SK-N-SH treated with all-trans-retinoic acid at 6 μM for 48 hours (cell line): Measurements from ENCODE around the gene RNASE8.

Experiments used
- ATAC-seq: fragments of 200-7000 bp; cut with Tn5 transposase; 3 replicates; pipeline ENCODE4 v1.9.1; 2020; ENCODE audit warnings: mild to moderate bottlenecking, moderate library complexity
- ARNTL ChIP-seq: fragments of 450-650 bp; formaldehyde crosslinking; IDR thresholded peaks from 2 replicates; pipeline ENCODE4 v1.5.0; 2020; ENCODE audit warnings: low read depth, mild to moderate bottlenecking, moderate library complexity, borderline replicate concordance
- BACH2 ChIP-seq: fragments of 250-450 bp; sonication (Bioruptor Pico); IDR thresholded peaks from 2 replicates; pipeline ENCODE4 v1.9.0; 2021; ENCODE audit warnings: mild to moderate bottlenecking, borderline replicate concordance
- CSDC2 ChIP-seq: fragments of 250-450 bp; sonication (Bioruptor Pico); IDR thresholded peaks from 2 replicates; pipeline ENCODE4 v1.5.0; 2020; ENCODE audit warnings: mild to moderate bottlenecking, moderate library complexity
- ESRRG ChIP-seq: fragments of 250-450 bp; sonication (Bioruptor Pico); IDR thresholded peaks from 2 replicates; pipeline ENCODE4 v1.6.1; 2021; ENCODE audit warnings: mild to moderate bottlenecking
- GLIS3 ChIP-seq: fragments of 250-450 bp; sonication (Bioruptor Pico); IDR thresholded peaks from 2 replicates; pipeline ENCODE4 v1.5.0; 2020; ENCODE audit warnings: mild to moderate bottlenecking, moderate library complexity
- ISL1 ChIP-seq: fragments of 250-450 bp; sonication (Bioruptor Pico); IDR thresholded peaks from 2 replicates; pipeline ENCODE4 v2.1.2; 2022; ENCODE audit warnings: mild to moderate bottlenecking, moderate library complexity
- OSR1 ChIP-seq: fragments of 250-450 bp; sonication (Bioruptor Pico); IDR thresholded peaks from 2 replicates; pipeline ENCODE4 v1.8.0; 2022; ENCODE audit warnings: moderate library complexity, mild to moderate bottlenecking, inconsistent platforms
- RARB ChIP-seq: fragments of 250-450 bp; sonication (Bioruptor Pico); IDR thresholded peaks from 2 replicates; pipeline ENCODE4 v1.8.0; 2021; ENCODE audit warnings: mild to moderate bottlenecking, moderate library complexity
- SNAI2 ChIP-seq: fragments of 250-450 bp; sonication (Bioruptor Pico); IDR thresholded peaks from 2 replicates; pipeline ENCODE4 v1.5.0; 2020; ENCODE audit warnings: mild to moderate bottlenecking, moderate library complexity
- TCF4 ChIP-seq: fragments of 250-450 bp; sonication (Bioruptor Pico); IDR thresholded peaks from 2 replicates; pipeline ENCODE4 v1.8.0; 2021; ENCODE audit warnings: mild to moderate bottlenecking, moderate library complexity, borderline replicate concordance
- TOX ChIP-seq: fragments of 250-450 bp; sonication (Bioruptor Pico); IDR thresholded peaks from 2 replicates; pipeline ENCODE4 v1.8.0; 2021; ENCODE audit warnings: mild to moderate bottlenecking, moderate library complexity, borderline replicate concordance
- ZC3H10 ChIP-seq: fragments of 250-450 bp; sonication (Bioruptor Pico); IDR thresholded peaks from 2 replicates; pipeline ENCODE4 v1.5.1; 2021; ENCODE audit warnings: mild to moderate bottlenecking, moderate library complexity
- ZFP30 ChIP-seq: fragments of 450-650 bp; formaldehyde crosslinking; IDR thresholded peaks from 2 replicates; pipeline ENCODE4 v1.5.0; 2022; ENCODE audit warnings: mild to moderate bottlenecking, moderate library complexity
- ZNF70 ChIP-seq: fragments of 450-650 bp; formaldehyde crosslinking; IDR thresholded peaks from 2 replicates; pipeline ENCODE4 v1.5.0; 2020; ENCODE audit warnings: mild to moderate bottlenecking, moderate library complexity
- ZNF8 ChIP-seq: fragments of 450-650 bp; formaldehyde crosslinking; IDR thresholded peaks from 2 replicates; pipeline ENCODE4 v1.5.0; 2020; ENCODE audit warnings: mild to moderate bottlenecking, moderate library complexity
- TF ChIP-seq, protein P1 (sequence below): fragments of 250-450 bp; sonication (Bioruptor Pico); IDR thresholded peaks from 2 replicates; pipeline ENCODE4 v1.8.0; 2020; ENCODE audit warnings: mild to moderate bottlenecking, moderate library complexity, borderline replicate concordance
- TF ChIP-seq, protein P2 (sequence below): fragments of 250-450 bp; sonication (Bioruptor Pico); IDR thresholded peaks from 2 replicates; pipeline ENCODE4 v1.5.1; 2020; ENCODE audit warnings: low read depth, mild to moderate bottlenecking, moderate library complexity
- TF ChIP-seq, protein P3 (sequence below): fragments of 250-450 bp; sonication (Bioruptor Pico); IDR thresholded peaks from 2 replicates; pipeline ENCODE4 v1.5.0; 2020; ENCODE audit warnings: mild to moderate bottlenecking, moderate library complexity
- TF ChIP-seq, protein P4 (sequence below): fragments of 250-450 bp; sonication (Bioruptor Pico); IDR thresholded peaks from 2 replicates; pipeline ENCODE4 v1.8.0; 2021; ENCODE audit warnings: low read depth, mild to moderate bottlenecking, moderate library complexity, borderline replicate concordance

RNASE8 gene

DNA sequence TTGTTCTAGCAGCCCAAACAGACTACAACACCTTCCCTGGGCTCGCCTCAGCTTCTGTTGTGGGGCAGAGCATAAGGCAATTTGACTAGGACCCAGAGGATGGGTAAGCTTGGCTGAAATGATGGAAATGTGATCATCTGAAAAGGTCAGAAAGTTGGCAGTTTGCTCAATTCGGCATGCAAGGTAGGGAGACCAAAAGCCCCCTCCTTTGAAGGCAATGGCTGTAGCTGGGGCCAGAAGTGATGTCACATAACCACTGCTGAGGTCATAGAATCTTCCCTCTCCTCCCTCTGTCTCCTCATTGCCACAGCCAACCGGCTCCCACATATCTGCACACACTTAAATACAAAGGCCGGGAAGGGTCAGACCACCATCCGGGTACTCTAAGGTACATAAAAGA, 27.7 kb upstream of the RNASE8 start, which contains the start of gene TPPP2 (continued):
- TF ChIP-seq ZNF8 (CRISPR knock-in tag) (no peak), ISL1 (CRISPR knock-in tag) (no peak)
- TF ChIP-seq, protein P1, sequence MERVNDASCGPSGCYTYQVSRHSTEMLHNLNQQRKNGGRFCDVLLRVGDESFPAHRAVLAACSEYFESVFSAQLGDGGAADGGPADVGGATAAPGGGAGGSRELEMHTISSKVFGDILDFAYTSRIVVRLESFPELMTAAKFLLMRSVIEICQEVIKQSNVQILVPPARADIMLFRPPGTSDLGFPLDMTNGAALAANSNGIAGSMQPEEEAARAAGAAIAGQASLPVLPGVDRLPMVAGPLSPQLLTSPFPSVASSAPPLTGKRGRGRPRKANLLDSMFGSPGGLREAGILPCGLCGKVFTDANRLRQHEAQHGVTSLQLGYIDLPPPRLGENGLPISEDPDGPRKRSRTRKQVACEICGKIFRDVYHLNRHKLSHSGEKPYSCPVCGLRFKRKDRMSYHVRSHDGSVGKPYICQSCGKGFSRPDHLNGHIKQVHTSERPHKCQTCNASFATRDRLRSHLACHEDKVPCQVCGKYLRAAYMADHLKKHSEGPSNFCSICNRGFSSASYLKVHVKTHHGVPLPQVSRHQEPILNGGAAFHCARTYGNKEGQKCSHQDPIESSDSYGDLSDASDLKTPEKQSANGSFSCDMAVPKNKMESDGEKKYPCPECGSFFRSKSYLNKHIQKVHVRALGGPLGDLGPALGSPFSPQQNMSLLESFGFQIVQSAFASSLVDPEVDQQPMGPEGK (CRISPR knock-in tag) = no peak
- TF ChIP-seq, all 23 proteins: peak for 0

DNA sequence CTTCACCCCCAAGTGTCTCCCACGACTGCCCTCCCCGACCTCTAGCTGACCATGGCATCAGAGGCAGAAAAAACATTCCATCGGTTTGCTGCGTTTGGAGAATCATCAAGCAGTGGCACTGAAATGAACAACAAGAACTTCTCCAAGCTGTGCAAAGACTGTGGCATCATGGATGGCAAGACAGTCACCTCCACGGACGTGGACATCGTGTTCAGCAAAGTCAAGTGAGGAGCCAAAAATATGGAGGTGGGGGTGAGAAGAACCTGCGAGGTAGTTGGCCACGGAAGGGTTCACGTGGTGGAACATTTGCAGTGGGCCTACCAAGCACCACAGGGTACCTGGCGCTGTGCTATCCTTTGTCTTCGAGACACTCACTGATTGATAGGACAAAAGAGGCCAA, 27.1 kb upstream of the RNASE8 start:
- TF ChIP-seq RARB = no peak
- TF ChIP-seq ZFP30 (CRISPR knock-in tag) = no peak
- TF ChIP-seq ESRRG (CRISPR knock-in tag) = no peak
- no peak for TF ChIP-seq ZC3H10 (CRISPR knock-in tag)
- TF ChIP-seq CSDC2 = no peak
- ATAC-seq = no peak

DNA sequence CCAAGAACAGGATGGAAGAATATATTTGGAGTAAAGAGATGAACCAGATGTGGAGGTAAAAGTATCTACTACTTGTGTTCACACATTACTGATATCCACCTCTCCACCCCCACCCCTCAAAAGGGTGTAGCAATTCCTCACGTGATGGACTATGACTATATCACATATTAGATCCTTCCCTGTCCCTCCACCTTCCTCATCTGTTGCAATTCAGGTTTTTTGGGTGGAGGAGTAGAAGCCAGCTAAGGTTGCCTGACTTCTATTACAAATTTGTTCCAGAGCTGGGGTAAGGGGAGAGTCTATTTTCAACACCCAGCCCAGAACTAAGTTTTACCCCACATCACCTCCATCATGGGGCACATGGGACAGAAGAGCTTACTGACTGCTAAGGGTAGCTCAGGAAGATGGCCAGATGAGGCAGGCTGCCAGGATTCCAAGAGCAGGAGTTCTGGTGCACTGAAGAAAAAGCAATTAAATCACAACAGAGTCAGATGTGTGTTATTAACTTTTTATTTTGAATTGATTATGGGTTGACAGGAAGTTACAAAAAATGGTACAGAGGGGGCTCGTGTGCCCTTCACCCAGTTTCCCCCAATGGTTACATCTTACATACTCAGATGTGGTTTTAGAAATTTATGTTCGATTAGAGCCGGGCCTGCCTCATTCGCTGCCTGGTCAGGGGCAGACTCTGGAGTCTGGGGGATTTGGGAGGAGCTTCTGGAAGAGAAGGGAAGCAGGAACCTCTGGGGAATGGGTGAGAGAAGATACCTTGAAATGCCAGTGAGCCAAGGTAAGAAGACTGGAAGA, 25.1 kb upstream of the RNASE8 start:
- no peak for TF ChIP-seq ZNF70 (CRISPR knock-in tag)
- no peak for TF ChIP-seq ARNTL (CRISPR knock-in tag)
- TF ChIP-seq TOX (CRISPR knock-in tag) = no peak
- TF ChIP-seq, protein P2, sequence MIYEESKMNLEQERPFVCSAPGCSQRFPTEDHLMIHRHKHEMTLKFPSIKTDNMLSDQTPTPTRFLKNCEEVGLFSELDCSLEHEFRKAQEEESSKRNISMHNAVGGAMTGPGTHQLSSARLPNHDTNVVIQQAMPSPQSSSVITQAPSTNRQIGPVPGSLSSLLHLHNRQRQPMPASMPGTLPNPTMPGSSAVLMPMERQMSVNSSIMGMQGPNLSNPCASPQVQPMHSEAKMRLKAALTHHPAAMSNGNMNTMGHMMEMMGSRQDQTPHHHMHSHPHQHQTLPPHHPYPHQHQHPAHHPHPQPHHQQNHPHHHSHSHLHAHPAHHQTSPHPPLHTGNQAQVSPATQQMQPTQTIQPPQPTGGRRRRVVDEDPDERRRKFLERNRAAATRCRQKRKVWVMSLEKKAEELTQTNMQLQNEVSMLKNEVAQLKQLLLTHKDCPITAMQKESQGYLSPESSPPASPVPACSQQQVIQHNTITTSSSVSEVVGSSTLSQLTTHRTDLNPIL (CRISPR knock-in tag) = no peak
- no peak for TF ChIP-seq BACH2
- TF ChIP-seq, protein P3, sequence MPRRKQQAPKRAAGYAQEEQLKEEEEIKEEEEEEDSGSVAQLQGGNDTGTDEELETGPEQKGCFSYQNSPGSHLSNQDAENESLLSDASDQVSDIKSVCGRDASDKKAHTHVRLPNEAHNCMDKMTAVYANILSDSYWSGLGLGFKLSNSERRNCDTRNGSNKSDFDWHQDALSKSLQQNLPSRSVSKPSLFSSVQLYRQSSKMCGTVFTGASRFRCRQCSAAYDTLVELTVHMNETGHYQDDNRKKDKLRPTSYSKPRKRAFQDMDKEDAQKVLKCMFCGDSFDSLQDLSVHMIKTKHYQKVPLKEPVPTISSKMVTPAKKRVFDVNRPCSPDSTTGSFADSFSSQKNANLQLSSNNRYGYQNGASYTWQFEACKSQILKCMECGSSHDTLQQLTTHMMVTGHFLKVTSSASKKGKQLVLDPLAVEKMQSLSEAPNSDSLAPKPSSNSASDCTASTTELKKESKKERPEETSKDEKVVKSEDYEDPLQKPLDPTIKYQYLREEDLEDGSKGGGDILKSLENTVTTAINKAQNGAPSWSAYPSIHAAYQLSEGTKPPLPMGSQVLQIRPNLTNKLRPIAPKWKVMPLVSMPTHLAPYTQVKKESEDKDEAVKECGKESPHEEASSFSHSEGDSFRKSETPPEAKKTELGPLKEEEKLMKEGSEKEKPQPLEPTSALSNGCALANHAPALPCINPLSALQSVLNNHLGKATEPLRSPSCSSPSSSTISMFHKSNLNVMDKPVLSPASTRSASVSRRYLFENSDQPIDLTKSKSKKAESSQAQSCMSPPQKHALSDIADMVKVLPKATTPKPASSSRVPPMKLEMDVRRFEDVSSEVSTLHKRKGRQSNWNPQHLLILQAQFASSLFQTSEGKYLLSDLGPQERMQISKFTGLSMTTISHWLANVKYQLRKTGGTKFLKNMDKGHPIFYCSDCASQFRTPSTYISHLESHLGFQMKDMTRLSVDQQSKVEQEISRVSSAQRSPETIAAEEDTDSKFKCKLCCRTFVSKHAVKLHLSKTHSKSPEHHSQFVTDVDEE (CRISPR knock-in tag) = no peak
- TF ChIP-seq, protein P4, sequence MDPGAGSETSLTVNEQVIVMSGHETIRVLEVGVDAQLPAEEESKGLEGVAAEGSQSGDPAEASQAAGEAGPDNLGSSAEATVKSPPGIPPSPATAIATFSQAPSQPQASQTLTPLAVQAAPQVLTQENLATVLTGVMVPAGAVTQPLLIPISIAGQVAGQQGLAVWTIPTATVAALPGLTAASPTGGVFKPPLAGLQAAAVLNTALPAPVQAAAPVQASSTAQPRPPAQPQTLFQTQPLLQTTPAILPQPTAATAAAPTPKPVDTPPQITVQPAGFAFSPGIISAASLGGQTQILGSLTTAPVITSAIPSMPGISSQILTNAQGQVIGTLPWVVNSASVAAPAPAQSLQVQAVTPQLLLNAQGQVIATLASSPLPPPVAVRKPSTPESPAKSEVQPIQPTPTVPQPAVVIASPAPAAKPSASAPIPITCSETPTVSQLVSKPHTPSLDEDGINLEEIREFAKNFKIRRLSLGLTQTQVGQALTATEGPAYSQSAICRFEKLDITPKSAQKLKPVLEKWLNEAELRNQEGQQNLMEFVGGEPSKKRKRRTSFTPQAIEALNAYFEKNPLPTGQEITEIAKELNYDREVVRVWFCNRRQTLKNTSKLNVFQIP = no peak
- no peak for TF ChIP-seq CSDC2
- TF ChIP-seq RARB = no peak
- TF ChIP-seq TCF4 (CRISPR knock-in tag) = no peak
- TF ChIP-seq, protein P1 (CRISPR knock-in tag) = no peak
- TF ChIP-seq OSR1 = no peak
- no peak for TF ChIP-seq ZC3H10 (CRISPR knock-in tag)
- no peak for TF ChIP-seq ZFP30 (CRISPR knock-in tag)

GRCh38 chr14:21033133-21033698, 24.4 kb upstream of the RNASE8 start:
- no peak for ATAC-seq
- TF ChIP-seq, protein P3 (CRISPR knock-in tag) = no peak
- TF ChIP-seq, protein P2 (CRISPR knock-in tag) = no peak
- TF ChIP-seq CSDC2 (no peak), SNAI2 (no peak), GLIS3 (CRISPR knock-in tag) (no peak), RARB (no peak), BACH2 (no peak), ZC3H10 (CRISPR knock-in tag) (no peak)

More for the DNA sequence above, 25.1 kb upstream of the RNASE8 start:
- no peak for ATAC-seq
